Measurements from ENCODE around the gene POU2F1.

Gene POU2F1

GRCh38 chr1:167272369-167272957 is 51.8 kb downstream of the POU2F1 start:
- no peak for DNase-seq (ENCODE audit: low spot score)

GRCh38 chr1:167273027-167273800 is 52.5 kb downstream of the POU2F1 start:
- DNase-seq (ENCODE audit: low spot score): no peak

DNA sequence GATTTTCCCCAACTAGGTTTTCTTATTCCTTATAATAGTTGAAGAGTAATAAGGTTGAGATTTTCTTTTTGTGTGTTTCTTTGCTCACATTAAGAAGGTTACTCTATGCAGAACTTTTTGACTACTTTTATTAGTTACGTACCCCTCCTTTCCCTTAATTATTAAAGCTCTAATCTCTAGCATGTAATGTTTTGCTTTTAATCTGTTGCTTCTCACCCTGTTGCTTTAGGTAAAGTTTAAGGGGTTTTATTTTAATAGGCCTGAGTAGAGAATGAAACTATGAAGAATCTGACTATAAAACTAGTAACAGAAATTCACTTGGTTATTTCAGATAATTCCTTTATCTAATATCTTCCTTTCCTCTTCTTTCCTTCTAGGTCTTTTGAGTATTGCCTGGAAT is 53.4 kb downstream of the POU2F1 start:
- DNase-seq (ENCODE audit: low spot score): no peak

DNA sequence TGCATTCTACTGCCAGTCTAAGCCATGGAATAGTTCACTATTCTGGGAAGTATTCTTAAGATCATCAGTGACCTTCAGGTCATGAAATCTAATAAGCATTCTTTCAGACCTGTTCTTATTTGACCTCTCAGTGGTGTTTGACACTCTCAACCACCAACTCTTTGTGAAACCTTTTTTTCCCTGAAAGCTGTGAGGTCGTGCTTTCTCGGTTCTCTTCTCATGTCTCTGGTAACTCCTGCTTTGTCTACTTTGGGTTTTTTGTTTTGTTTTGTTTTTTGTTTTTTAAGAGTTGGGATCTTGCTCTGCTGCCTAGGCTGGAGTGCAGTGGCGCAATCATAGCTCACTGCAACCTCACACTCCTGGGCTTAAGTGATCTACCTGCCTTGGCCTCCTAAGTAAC is 56.3 kb downstream of the POU2F1 start:
- DNase-seq (ENCODE audit: low spot score): no peak

- DNase-seq (ENCODE audit: low spot score): no peak
Observed at GRCh38 chr1:167278497-167278896, 57.8 kb downstream of the POU2F1 start.

DNA sequence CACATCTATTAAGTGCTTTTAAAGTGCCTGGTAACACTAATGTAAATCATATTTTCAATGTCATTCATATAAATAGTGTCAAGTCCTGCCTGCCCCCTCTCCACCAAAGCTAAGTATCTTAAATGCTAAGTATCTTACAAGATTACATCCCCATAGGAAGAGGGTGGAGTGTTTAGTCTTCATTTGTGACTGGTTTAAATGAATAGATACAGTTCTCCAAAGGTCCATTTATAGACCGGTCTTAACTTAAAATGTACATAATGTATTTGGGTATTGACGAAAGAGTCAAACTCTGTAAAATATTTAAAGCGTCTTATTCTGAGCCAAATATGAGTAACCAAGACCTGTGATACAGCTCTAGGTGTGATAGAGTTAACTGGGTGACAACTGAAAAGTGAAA is 60.2 kb downstream of the POU2F1 start:
- DNase-seq (ENCODE audit: low spot score): no peak

DNA sequence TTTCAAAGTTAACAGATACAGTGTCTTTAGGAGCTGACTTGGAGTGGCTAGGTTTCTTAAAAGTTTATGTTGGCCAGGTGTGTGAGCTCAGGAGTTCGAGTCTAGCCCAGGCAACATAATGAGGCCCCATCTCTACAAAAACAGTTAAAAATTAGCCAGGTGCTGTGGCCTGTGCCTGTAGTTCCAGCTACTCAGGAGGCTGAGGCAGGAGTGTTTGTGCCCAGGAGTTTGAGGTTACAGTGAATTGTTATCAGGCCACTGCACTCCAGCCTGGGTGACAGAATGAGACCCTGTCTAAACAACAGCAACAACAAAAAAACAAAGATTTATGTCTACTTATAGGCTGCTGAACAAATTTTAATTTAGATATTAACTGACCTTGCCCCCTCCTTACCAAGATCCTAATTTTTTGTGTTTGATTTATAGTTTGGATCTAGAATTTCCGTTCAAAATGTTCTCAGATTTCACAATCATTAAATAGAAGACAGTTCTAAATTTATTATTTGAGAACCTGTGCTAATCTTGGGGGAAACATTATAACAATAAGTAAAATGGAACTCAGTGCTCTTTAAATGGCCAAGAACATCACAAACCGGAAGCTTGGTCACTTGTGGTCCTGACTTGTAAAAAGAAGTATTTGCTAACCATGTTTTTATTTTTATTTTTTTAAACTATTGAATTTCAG is 67.8 kb downstream of the POU2F1 start:
- no peak for DNase-seq (ENCODE audit: low spot score)

DNA sequence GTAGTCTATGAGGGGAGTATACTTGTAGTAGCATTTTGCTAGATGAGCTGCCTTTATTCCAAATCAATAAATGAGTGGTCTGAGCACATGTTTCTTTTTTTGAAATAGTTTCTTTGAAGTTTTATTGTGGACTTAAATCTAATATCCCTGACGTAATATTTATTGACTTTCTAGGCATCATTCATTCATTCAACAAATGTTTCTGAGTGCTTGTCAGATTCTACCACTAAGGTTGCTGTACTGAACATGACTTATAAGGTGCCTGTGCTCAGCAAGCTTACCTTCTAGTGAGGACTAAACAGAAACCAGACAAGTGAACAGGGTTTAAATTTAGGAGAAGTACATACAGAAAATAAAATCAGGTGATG is 68.4 kb downstream of the POU2F1 start:
- DNase-seq (ENCODE audit: low spot score): no peak

DNA sequence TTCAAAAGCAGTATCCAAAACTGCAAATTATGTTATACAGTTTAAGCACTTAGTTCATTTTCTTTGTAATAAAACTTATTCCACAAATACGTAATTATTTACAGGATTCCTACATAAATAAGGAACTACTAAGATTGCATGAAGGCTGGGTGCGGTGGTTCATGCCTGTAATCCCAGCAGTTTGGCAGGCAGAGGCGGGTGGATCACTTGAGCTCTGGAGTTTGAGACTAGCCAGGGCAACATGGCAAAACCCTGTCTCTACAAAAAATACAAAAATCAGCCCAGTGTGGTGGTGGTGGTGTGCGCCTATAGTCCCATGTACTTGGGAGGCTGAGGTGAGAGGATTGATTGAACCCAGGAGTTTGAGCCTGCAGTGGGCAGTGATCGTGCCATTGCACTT is 69.3 kb downstream of the POU2F1 start:
- DNase-seq (ENCODE audit: low spot score): no peak

DNA sequence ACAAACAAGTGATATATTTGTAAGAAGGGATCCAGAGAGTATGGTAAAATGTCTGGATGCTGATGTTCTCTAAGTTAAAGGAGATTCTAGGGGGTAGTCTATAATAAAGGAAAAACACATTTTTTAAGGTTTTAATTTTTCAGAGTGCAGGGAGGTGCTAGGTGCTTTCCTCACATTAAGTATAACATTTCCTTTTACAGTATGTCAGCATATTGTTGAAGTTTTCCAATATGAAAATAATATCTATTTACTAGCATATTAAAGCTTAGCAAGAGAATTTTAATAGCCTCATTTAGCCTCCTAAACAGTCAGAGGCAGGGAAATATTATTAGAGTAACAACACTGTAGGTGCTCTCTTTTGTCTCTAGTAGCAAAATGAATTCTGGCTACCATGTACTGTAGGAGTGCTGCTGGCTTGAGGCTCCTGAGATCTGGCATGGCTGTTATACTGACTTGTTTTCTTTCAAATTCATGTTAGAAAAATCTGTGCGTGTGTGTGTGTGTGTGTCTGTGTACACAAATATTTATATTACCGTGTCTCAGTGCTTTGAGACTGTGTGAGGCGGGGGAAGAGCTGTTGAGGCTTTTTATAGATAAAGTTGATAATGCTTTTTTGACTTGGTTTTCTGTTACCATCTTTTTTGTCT is 71.0 kb downstream of the POU2F1 start:
- no peak for DNase-seq (ENCODE audit: low spot score)

DNA sequence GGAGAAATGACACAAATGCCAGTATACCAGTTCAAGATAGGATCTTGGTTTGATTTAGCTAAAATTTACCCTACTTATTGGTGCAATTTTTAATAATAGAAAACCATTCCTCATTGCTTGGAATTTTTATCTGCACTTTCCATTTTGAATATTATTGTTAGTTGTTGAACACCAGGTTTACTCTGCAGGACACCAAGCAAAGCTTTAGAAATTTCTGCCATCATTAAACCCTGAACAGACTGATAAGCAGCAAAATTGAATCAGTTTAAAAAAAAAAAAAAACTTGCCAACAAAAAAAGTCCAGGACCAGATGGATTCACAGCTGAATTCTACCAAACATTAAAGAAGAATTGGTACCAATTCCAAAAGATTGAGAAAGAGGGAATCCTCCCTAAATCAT is 71.5 kb downstream of the POU2F1 start:
- no peak for DNase-seq (ENCODE audit: low spot score)

GRCh38 chr1:167293057-167293456 is 72.4 kb downstream of the POU2F1 start:
- DNase-seq (ENCODE audit: low spot score): no peak

DNA sequence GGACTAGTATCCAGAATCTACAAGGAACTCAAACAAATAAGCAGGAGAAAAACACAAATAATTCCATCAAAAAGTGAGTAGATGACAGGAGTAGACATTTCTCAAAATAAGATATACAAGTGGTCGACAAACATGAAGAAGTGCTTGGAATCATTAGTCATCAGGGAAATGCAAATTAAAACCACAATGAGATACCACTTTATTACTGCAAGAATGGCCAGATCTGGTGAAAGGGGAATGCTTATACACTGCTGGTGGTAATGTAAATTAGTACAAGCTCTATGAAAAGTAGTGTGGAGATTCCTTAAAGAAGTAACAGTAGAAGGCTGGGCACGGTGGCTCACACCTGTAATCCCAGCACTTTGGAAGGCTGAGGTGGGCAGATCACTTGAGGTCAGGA is 73.8 kb downstream of the POU2F1 start:
- no peak for DNase-seq (ENCODE audit: low spot score)

DNA sequence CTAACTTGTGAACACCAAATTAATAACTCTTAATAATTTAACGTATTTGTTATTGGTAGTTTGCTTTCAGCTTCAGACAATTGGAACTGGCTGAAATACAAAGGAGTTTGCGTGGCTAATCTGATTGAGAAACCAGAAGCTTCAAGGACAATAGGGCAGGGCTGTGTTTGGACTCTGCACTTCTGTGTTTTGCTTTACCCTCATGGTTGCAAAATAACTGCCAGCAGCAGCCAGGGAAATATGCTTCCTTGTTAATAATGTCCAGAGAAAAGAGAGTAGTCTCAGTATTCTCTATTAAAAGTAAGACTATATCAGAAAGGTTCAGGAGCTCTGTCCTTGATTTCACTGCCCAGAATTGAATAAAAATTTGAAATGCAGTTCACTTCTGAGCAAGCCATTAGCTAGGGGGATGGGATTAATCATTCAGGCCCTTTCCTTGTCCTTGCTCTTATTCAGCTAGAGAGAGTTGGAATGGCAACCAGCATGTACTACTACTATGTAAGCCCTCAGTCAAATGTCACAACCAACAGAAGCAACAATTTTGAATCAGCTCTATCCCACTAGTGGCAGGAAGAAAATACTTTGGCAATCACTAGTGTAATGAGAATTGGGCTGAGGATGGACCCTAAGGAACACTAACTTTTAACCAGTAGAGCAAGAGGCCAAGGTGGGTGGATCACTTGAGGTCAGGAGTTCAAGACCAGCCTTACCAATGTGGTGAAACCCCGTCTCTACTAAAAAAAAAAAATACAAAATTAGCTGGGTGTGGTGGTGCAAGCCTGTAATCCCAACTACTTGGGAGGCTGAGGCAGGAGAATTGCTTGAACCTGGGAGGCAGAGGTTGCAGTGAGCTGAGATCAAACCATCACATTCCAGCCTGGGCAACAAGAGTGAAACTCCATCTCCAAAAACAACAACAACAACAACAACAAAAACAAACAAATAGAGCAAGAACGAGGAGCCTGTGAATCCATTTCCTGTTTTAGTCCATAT is 76.8 kb downstream of the POU2F1 start:
- DNase-seq (ENCODE audit: low spot score): no peak

DNA sequence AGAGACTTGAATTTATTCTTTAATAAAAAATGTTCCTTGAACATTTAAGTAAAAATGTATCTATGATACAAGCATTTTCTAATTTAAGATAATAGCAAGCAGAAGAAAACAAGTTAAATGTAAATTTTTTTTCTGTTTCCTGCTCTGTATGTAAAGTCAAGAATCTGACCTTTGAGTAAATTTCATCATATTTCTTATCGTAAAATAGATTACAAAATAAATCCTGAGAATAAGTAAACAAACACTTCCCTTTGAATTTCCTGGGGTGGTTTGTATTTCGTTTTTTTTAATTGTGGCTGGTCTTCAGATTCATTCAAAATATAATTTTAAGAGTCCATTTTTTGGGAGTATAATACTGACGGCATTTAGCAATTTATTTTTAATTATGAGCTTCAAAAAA is 77.6 kb downstream of the POU2F1 start:
- no peak for DNase-seq (ENCODE audit: low spot score)

- no peak for DNase-seq (ENCODE audit: low spot score)
Observed at GRCh38 chr1:167301355-167301754, 80.7 kb downstream of the POU2F1 start.

DNA sequence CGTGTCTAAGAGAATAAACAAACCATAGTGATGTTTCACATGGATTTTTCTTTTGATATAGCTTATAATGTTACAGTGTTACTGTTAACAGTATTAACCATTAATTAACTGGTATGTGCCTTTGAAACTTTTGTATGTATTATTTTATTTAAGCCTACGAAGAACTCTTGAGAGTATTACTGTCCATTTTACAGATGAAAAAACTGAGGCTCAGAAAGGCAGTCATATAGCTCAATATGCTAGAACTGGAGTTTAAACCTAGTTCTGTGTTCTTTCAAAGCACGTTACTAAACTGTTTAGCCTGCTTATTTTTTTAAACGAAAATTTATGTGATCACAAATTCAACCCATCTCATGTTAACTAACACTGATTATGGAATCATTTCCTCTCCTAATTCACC is 83.5 kb downstream of the POU2F1 start:
- DNase-seq (ENCODE audit: low spot score): no peak

- no peak for DNase-seq (ENCODE audit: low spot score)
Observed at GRCh38 chr1:167305059-167305705, 84.5 kb downstream of the POU2F1 start.

DNA sequence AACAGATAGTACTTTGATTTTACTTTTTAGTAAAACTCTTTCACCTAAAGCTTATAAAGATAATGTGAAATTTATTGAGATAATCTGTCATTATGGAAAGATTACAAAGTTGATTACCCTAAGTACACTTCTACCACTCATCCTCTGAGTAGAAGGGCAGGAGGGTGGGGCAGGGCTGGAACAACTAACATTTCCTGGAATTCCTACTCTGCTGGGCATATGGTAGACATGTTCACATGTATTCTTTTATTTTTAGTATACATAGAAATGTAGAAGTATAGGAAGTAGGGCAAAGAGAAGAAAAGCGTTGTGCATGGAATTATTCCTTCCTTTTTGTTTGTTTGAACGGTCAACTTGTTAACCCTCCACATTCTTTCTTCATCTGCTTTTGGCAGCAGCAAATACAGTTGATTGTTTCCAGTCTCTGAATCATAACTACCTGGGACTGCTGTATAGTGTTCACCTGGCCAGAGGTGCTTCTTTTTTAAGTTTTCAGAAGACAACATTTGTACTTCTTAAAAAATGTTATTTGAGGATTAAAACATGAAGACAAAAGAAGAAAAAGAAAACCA is 85.1 kb downstream of the POU2F1 start:
- DNase-seq (ENCODE audit: low spot score): no peak

GRCh38 chr1:167310732-167311131 is 90.0 kb downstream of the POU2F1 start:
- DNase-seq (ENCODE audit: low spot score): no peak

GRCh38 chr1:167312871-167313270 is 92.2 kb downstream of the POU2F1 start:
- no peak for DNase-seq (ENCODE audit: low spot score)
